Measurements from ENCODE around the gene MT1H.
"Not testable (repeated sequence)": the region's sequence is repeated elsewhere in the genome, so short reads cannot be mapped to it uniquely, and the experiment has no call there.

Gene MT1H

DNA sequence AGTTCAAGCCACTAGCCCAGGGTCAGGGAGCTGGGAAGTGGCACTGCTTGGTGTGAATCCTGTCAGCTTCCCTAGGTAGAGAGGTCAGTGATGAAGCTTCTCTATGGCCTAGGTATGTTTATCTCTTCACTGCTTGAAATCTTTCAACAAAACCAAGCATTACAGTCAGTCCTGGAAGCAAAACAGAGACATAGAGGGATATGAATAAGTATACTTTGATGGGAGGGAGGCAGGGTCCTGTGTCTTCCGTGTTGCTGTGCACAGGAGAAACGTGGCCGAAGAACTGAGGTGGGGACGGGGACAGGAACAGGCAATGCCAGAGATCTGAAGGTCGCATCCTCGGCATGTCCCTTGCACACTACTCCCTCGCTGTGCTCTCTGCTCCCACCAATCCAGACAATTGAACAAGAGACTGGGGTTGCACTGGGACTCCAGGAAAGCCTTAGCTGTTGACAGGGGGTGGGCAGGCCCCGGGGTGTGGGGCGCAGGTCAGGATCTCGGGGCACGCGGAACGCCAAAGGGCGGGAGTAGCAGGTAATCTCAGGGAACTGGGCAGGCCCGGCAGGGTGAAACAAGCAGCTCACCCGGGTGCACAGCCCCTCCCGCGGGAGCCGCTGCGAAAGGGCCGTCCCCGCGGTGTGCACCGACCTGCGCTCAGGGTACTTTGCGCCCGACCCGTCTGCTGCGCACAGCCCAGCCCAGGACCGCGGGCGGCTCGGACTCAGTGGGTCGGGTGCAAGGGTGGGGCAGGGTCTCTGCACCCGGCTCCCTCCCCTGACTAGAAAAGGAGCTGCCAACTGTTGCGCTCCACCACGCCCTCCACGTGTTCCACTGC lies at the start of gene MT1H:
TSS of gene MT1H (plus strand) at position 810 of the 835 bp plus-strand sequence. CDS start 71 bp downstream, outside the sequence.
- peak in 1 of 2 experiments; percentile 22 for DNase-seq

DNA sequence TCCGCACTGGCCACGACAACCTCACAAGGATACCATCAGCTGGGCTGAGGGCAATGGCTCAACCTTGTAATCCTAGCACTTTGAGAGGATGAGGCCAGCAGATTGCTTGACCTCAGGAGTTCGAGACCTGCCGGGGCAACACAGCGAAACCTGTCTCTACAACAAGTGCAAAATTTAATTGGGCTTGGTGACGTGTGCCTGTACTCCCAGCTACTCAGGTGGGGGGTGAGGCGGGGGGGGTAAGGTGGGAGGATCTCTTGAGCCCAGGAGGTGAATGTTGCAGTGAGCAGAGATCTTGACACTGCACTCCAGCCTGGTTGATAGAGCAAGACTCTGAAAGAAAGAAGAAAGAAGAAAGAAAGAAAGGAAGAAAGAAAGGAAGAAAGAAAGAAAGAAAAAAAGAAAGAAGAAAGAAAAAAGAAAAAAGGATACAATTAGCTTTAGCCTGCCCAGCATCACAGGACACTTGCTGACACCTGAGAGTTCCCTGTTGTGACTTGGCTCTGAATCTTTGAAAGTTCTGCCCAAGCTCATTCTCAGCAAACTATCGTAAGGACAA lies 49.2 kb upstream of the MT1H start:
- DNase-seq: no peak

DNA sequence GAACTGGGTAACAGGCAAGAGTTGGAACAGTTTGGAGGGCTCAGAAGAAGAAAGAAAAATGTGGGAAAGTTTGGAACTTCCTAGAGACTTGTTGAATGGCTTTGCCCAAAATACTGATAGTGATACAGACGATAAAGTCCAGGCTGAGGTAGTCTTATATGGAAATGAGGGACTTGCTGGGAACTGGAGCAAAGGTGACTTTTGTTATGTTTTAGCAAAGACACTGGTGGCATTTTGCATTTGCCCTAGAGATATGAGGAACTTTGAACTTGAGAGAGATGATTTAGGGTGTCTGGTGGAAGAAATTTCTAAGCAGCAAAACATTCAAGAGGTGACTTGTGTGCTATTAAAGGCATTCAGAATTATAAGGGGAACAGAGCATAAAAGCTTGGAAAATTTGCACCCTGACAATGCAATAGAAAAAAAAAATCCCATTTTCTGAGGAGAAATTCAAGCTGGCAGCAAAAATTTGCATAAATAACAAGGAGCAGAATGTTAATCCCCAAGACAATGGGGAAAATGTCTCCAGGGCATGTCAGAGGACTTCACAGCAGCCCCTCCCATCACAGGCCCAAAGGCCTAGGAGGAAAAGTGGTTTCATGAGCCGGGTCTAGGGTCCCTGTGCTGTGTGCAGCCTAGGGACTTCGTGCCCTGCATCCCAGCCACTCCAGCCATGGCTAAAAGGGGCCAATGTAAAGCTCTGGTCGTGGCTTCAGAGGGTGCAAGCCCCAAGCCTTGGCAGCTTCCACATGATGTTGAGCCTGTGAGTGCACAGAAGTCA lies 47.8 kb upstream of the MT1H start:
- DNase-seq: not testable (repeated sequence)

DNA sequence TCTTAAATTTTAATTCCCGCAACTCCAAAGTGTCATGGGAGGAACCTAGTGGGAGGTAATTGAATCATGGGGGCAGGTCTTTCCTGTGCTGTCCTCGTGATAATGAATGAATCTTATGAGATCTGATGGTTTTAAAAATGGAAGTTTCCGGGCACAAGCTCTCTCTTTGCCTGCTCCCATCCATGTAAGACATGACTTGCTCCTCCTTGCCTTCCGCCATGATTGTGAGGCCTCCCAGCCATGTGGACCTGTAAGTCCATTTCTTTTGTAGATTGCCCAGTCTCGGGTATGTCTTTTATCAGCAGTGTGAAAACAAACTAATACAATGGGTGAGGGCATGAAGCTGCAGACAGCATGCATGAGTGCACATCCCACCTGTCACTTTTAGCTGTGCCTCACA lies 46.4 kb upstream of the MT1H start:
- not testable (repeated sequence) for DNase-seq

DNA sequence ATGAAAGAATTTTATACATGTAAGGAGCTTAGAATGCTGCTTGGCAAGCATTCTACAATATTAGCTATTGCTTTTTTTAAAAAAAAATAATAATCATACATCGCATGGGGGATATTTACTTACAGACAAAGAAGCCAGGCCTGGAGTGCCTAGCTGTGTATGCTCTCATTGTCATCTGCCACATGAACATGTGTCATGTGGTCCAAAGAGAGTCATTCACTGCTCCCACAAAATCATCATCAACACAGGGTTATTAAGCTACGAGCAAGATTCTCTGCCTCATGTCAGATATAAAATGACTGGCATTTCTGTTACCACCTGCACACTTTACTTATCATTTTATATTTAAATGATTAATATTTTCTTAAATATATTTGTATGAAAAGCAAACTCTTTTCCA lies 46.0 kb upstream of the MT1H start:
- no peak for DNase-seq

- DNase-seq: peak in 1 of 2 experiments; percentile 70
These were observed 44.3 kb upstream of the MT1H start, which contains the start of gene MT1E for GRCh38 chr16:56625140-56625942. Gene MT1E, plus strand, starts transcription at chr16:56625781. Its CDS starts 71 bp downstream, at chr16:56625852.

DNA sequence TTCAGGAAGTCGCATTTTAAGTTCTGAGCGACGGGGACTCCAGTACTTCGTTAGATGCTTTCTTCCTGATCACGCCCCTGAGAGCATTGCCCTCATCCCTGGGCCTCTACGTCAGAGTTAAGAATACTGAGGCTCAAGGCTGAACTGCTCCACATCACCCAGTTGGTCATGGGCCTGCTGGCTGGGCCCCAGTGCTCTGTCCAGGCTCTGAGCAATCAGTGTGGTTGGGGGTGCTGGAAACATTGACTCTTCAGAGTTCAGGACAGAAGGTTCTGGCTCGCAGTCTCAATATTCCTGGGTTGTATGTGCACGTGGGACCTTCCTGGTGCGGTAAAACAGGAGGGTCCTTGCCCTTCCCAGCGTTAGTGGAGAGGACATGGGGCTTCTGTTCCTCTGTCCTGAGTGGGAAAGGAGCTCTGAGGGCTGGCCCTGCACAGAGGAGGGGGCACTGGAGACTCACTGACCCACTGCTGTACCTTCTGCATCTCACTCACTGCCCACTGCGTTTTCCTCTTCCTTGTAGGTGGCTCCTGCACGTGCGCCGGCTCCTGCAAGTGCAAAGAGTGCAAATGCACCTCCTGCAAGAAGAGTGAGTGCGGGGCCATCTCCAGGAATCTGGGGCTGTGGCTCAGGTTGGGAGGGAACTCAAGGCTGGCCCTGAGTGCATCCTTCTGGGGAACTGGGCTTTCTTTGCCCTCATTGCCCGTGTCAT lies 43.5 kb upstream of the MT1H start:
- no peak for DNase-seq

- DNase-seq: no peak
These were observed 42.9 kb upstream of the MT1H start for GRCh38 chr16:56626685-56627084.

DNA sequence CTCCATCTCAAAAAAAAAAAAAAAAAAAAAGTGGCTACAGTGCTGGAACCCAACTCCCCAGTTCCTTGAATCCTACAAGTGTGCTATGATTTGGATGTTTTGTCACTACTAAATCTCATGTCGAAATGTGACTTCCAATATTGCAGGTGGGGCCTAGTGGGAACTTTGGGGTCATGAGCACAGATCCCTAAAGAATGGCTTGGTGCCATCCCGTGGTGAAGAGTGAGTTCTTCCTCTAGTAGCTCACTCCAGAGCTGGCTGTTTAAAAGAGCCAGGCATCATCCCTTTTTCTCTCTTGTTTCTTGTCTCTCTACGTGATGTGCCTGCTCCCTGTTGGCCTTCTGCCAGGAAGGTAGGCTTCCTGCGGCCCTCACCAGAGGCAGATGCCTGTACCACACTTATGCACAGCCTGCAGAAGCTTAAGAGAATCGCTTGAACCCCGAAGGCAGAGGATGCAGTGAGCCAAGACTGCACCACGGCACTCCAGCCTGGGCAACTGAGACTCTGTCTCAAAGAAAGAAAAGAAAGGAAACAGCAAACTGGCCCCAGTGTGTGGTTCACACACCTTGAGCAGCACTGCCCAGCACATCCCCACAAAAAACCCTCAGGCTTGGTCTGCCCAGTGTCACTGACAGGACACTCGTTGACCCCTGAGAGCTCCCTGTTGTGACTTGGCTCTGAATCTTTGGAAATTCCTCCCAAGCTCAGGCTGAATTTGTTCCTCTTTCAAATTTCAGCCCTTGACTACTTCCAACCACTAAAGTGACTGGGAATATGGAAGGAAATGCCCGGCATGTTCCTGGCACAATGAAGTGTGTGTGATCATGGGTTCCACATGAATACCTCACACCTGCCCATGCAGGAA lies 40.9 kb upstream of the MT1H start:
- no peak for DNase-seq

DNA sequence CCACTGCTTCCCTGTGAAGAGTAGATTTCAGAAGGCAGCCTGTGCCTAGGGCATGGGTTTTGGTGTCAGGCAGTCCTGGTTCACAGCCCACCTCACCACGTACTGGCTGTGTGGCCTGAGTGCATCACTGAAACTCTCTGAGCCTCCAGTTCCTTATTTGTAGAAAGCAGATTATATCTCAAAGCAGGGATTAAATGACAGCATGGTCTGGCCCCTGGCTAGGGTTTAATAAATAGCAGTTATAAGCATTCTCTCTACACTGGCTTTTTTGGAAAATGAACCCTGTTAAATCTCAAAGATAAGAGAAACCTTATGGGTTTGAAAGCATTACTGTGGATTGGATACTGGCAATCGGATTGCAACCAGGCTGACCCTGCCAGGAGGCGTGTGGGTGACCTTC lies 40.1 kb upstream of the MT1H start:
- DNase-seq: no peak

GRCh38 chr16:56630134-56630533 lies 39.5 kb upstream of the MT1H start:
- no peak for DNase-seq

DNA sequence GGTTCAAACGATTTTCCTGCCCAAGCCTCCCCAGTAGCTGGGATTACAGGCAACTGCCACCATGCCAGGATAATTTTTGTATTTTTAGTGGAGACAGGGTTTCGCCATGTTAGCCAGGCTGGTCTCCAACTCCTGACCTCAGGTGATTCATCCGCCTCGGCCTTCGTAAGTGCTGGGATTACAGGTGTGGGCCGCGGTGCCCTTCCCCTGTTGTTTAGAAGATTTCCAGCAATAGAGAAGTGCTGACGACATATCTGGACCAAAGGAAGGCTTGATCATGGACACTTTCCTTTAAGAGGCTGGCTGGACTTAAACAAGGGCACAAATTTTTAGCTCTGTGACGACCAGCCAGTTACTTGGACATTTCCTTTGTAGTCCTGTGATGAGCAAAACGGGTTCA lies 38.4 kb upstream of the MT1H start:
- DNase-seq: no peak

DNA sequence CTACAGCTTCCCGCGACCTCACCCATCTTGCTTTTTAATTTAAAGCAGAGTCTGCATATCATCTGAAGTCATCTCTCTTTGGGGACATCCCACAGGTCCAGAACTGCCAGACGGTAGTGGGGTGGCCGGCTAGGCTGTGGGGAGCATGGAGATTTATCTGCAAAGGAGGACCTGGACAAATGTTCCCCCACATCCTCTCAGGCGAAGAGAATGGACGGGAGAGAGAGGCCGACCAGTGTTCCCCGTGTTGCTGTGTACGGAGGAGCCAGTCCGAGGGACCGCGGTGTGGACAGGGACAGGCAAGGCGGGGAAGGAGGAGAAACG lies 37.8 kb upstream of the MT1H start:
- DNase-seq: no peak

DNA sequence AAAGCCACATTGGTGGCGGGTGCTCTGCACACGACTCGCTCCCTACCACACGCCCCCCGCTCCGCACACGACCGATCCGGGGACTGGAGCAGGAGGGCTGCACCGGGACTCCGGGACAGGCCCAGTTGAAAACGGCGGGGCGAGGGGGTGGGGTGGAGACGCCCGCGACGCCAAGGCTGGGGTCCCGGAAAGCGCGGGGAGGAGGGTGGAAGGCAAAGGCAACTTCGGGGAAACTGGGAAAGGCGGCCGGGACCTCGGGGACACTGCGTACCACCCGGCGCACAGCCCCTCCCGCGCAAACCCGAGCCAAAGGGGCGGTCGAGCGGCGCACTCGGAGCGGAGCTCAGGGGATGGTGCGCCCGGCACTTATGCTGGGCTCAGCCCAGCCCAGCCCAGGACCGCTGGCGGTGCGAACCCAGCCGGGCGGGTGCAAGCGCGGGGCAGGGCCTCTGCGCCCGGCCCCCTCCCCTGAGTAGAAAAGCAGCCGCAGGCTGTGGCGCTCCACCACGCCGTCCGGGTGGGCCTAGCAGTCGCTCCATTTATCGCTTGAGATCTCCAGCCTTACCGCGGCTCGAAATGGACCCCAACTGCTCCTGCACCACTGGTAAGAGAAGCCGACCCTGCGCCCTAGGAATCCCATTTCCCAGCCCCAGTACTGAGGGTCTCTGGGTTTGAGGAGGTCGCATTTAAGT lies 37.3 kb upstream of the MT1H start, which contains the start of gene MT1M:
TSS of gene MT1M (plus strand) at position 504 of the 692 bp plus-strand sequence. CDS start at position 577, 73 bp downstream.
- no peak for DNase-seq

GRCh38 chr16:56632848-56633365 lies 36.7 kb upstream of the MT1H start:
- no peak for DNase-seq

GRCh38 chr16:56633535-56633934 lies 36.1 kb upstream of the MT1H start:
- no peak for DNase-seq

DNA sequence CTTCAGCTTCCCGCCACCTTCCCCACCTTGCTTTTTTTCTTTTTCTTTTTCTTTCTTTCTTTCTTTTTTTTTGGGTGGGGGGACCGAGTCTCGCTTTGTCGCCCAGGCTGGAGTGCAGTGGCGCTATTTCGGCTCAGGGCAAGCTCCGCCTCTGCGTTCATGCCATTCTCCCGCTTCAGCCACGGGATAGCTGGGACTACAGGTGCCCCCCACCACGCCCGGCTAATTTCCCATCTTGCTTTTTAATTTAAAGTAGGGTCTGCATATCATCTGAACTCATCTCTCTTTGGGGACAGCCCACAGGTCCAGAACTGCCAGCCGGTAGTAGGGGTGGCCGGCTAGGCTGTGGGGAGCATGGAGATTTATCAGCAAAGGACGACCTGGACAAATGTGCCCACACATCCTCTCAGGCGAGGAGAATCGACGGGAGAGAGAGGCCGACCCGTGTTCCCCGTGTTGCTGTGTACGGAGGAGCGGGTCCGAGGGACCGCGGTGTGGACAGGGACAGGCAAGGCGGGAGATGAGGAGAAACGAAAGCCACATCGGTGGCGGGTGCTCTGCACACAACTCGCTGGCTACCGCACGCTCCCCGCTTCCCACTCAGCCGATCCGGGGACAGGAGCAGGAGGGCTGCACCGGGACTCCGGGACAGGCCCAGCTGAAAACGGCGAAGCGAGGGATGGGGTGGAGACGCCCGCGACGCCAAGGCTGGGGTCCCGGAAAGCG lies 34.7 kb upstream of the MT1H start:
- DNase-seq: no peak

DNA sequence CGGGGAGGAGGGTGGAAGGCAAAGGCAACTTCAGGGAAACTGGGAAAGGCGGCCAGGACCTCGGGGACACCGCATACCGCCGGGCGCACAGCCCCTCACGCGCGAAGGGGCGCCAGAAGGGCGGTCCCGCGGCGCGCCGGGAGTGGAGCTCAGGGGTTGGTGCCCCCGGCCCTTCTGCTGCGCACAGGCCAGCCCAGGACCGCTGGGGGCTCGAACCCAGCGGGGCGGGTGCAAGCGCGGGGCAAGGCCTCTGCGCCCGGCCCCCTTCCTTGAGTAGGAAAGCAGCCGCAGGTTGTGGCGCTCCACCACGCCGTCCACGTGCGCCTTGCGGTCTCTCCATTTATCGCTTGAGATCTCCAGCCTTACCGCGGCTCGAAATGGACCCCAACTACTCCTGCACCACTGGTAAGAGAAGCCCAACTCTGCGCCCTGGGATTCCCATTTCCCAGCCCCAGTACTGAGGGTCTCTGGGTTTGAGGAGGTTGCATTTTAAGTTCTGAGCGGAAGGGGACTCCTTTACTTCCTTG lies 34.1 kb upstream of the MT1H start:
- DNase-seq: no peak

All from stimulated activated CD4-positive, alpha-beta T cell treated with anti-CD3 and anti-CD28 coated beads, Interleukin-4, amount 100 ng/mL, for 4 hours (primary cell).